LHCN-M2 (cell line): ENCODE measurements around the gene PDE6G. TPM values are rescaled to one million over a fixed set of nuclear protein-coding genes. Genes with fewer than 3 reads are reported as not detected.
A peak's percentile ranks its signal among the peaks of the same experiment; 100 is the strongest.
"Not testable (repeated sequence)": the region's sequence is repeated elsewhere in the genome, so short reads cannot be mapped to it uniquely, and the experiment has no call there.

Experiments
- DNase-seq: peaks from one replicate; pipeline ENCODE4 v3.0.0-alpha.2; 2012; ENCODE audit warnings: low read depth
- total RNA-seq: library from RNA; depleted of rRNA; stranded (reverse); fragments of >200 nt; gene quantifications from 2 replicates; pipeline ENCODE4 v1.2.3, GENCODE V29; 2014; rRNA removed

The PDE6G gene
- total RNA-seq, 1 experiment from 2014 or later, result not detected

GRCh38 chr17:81635431-81635830 lies 20.9 kb downstream of the PDE6G start:
- no peak for DNase-seq

GRCh38 chr17:81631482-81631881 lies 24.9 kb downstream of the PDE6G start:
- DNase-seq, result no peak

DNA sequence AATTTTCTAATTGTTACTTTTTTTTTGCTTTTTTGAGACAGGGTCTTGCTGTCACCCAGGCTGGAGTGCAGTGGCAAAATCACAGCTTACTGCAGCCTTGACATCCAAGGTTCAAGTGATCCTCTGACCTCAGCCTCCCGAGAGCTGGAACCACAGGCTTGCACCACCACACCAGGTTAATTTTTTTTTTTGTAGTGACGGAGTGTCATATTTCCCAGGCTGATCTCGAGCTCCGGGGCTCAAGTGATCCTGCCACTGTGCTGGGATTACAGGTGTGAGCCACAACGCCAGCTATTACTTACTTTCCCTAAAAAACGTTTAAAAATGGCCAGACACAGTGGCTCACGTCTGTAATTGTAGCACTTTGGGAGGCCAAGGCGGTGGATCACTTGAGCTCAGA lies 26.1 kb downstream of the PDE6G start:
- DNase-seq, result no peak

- no peak for DNase-seq
These were observed 34.7 kb downstream of the PDE6G start for GRCh38 chr17:81621494-81622130.

- not testable (repeated sequence) for DNase-seq
These were observed 38.0 kb downstream of the PDE6G start for GRCh38 chr17:81618307-81618706.

GRCh38 chr17:81616877-81617276 lies 39.5 kb downstream of the PDE6G start:
- no peak for DNase-seq

- no peak for DNase-seq
These were observed 40.9 kb downstream of the PDE6G start for GRCh38 chr17:81615401-81615930.

DNA sequence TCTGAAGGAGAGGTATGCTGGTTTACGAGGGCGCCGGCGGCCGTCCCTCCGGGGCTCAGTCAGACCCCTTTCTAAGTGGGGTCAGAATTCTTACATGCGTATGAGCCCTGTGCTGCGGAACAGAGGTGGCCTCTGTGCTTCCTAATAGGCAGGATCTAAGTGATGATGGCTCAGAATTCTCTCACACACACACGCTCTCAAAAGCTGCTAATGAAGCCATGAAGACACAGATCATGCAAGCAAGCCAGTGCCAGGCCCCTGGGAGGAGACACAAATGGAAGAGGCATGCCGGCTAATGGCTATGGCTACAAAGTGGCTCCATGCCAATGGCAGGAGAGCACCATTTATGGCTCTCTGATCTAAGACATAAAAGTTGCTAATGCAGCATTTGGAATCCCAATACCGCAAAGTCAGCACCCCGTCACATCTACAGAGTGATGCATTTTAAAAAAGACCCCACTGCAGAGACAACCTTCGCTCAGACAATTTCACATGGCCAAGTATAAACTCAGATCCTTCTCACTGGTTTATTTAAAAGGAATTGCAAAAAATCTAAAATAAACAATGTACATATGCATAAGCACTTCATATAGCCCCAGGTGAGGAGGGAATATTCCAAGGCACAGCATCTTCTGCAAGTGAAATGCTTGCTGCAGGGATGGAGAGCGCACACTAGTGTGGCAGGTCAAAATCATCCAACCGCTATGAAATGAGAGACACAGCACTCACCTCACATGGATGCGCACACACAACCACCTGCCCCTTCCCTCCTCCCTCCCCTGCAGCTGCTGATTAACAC lies 44.0 kb downstream of the PDE6G start:
- DNase-seq, result no peak

GRCh38 chr17:81609541-81610311 lies 46.6 kb downstream of the PDE6G start:
- no peak for DNase-seq

GRCh38 chr17:81608605-81609004 lies 47.7 kb downstream of the PDE6G start:
- no peak for DNase-seq

- DNase-seq, result peak; percentile 42
These were observed 48.3 kb downstream of the PDE6G start for GRCh38 chr17:81608082-81608481.

DNA sequence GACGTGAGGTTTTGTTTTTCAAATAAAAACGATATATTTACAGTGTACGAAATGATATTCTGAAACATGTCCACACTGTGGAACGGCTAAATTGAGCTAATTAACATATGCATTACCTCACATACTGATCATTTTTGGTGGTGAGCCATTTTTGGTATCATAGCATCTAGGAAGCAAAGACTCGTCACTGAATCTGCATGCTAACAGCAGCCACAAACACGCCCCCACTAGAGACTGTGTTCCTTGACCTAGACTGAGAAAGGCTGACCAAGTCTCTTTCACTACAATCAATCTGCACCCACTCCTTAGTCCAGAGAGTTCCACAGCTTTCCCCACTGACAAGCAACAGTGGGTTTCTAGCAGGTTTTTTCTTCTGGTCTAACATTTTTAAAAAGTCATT lies 48.9 kb downstream of the PDE6G start:
- DNase-seq, result no peak

- DNase-seq, result no peak
These were observed 52.3 kb downstream of the PDE6G start for GRCh38 chr17:81603846-81604610.

DNA sequence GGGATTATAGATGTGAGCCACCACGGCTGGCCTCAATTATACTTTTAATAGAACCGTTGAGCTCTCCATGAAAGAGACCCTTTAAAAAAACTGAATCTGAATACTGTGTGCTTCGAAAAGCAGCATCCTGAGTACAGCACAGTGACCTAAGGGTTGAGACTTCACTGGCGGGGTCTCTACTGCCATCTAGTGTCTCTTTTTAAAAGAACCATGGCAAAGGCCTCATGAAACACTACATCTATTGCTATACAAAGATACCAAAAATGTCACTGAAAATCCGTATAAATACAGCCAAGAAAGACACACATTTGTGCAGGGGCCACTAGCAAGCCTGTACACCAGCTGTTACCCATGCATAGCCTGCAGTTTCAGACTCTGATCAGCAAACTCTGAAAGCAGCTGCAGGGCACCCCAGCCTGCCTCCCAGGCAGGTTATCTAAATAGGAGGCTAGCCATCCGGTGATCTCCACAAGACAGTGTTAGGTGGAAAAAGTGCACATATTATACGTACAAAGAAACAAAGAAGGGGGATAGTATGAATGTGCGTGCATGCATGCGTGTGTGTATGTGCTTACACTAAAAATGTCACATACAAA lies 54.7 kb downstream of the PDE6G start:
- peak; percentile 68 for DNase-seq

Other genes starting within 250 kb of the PDE6G start
- gene ACTG1, start 143.7 kb downstream of the PDE6G start, total RNA-seq, result 6,893 and 8,596 TPM in 2 replicates
- gene FSCN2, start 128.2 kb downstream of the PDE6G start, total RNA-seq, result 0.26 and 0.29 TPM in 2 replicates
- gene FAAP100, start 104.2 kb downstream of the PDE6G start, total RNA-seq, result 27.2 and 31.3 TPM in 2 replicates
- 62.3 and 75.7 TPM in 2 replicates for gene NPLOC4, start 19.4 kb downstream of the PDE6G start, total RNA-seq
- gene TSPAN10, start 19.3 kb downstream of the PDE6G start, total RNA-seq, result 8.5 and 8.8 TPM in 2 replicates
- gene OXLD1, start 10.1 kb upstream of the PDE6G start, total RNA-seq, result 54.1 and 54.8 TPM in 2 replicates
- 25.2 and 28.2 TPM in 2 replicates for gene CCDC137, start 10.2 kb upstream of the PDE6G start, total RNA-seq
- 39.6 and 42.9 TPM in 2 replicates for gene ARL16, start 27.3 kb upstream of the PDE6G start, total RNA-seq
- 157 and 200 TPM in 2 replicates for gene HGS, start 27.5 kb upstream of the PDE6G start, total RNA-seq
- 23.4 and 31.3 TPM in 2 replicates for gene MRPL12, start 46.8 kb upstream of the PDE6G start, total RNA-seq
- 37.3 and 37.8 TPM in 2 replicates for gene SLC25A10, start 55.7 kb upstream of the PDE6G start, total RNA-seq
- gene GCGR, start 147.6 kb upstream of the PDE6G start, total RNA-seq, result not detected in 2 replicates
- gene MCRIP1, start 176.7 kb upstream of the PDE6G start, total RNA-seq, result 106 TPM in 2 replicates
- gene PPP1R27, start 178.5 kb upstream of the PDE6G start, total RNA-seq, result 1.0 TPM in 1 of 2 replicates, not detected in the other
- 1,598 and 3,461 TPM in 2 replicates for gene P4HB, start 204.0 kb upstream of the PDE6G start, total RNA-seq
- 303 and 305 TPM in 2 replicates for gene ARHGDIA, start 214.8 kb upstream of the PDE6G start, total RNA-seq
- 184 and 190 TPM in 2 replicates for gene ALYREF, start 235.0 kb upstream of the PDE6G start, total RNA-seq
- 194 and 234 TPM in 2 replicates for gene ANAPC11, start 235.2 kb upstream of the PDE6G start, total RNA-seq
- 0.86 and 2.9 TPM in 2 replicates for gene NPB, start 245.7 kb upstream of the PDE6G start, total RNA-seq